DMS114 treated with DMSO at 0.1 percent for 48 hours (cell line): ENCODE data around the gene ELMO1.
A peak's percentile ranks its signal among the peaks of the same experiment; 100 is the strongest.
"Not testable (repeated sequence)": the region's sequence is repeated elsewhere in the genome, so short reads cannot be mapped to it uniquely, and the experiment has no call there.

Experiments used
- DNase-seq: peaks from one replicate; lab custom pipeline; 2025; ENCODE audit not compliant: unreplicated experiment; lab: John Stamatoyannopoulos, UW

Gene ELMO1

DNA sequence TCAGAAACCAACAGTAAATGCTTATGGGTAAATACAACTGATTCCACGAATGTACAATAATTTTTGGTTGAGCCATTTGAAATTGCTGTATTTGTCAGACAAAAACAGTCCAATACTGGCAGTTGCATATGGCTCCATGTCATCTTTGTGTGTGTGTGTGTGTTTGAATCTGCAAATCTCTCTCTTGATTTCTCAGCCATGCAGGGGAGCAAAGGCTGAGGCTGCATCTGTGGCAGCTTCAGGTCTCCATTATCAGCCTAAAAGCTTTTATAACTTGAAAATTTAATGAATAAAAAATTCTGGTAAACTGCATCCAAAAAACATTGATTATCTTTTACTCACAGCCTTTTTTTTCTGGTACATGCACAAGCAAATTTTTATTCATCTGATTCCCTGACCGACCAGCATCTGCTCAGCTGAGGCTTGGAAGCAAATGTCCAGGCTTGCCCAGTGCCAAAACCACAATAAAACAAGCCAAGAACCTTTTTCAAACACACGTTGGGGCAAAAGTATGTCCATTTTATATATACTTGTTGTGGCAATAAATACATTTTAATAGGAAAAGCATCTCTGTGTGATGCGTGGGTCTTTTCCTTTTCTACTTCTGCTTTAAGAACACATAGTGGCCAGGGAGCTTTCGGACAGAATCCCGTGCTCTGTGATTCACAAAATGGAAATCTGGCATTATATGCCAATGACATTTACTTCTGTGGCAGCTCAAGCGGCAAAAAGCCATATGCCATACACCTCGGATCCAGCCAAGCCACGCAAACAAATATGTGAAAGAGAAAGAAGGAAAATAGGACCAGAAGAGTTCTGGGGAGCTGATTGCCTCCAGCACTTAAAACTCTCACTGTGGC, 448.8 kb downstream of the ELMO1 start:
- DNase-seq: no peak

DNA sequence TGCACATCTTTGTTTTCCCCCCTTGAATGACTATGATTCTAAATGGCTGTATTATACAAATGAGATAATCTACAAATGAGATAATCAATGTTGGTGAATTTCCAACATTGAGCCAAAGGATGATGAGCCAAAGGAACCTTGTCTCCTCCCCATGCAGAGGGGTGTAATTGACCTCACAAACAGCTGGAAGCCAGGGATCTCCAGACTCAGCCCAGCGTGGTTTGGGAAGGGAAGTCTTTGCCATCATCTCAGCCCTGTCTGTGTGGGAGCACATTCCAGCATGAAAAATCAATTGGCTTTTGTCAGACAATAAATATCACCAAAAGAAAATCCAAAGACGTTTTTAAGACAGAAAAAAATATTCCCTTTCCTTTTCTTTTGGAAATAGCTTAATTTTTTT, 452.9 kb downstream of the ELMO1 start:
- DNase-seq: no peak

DNA sequence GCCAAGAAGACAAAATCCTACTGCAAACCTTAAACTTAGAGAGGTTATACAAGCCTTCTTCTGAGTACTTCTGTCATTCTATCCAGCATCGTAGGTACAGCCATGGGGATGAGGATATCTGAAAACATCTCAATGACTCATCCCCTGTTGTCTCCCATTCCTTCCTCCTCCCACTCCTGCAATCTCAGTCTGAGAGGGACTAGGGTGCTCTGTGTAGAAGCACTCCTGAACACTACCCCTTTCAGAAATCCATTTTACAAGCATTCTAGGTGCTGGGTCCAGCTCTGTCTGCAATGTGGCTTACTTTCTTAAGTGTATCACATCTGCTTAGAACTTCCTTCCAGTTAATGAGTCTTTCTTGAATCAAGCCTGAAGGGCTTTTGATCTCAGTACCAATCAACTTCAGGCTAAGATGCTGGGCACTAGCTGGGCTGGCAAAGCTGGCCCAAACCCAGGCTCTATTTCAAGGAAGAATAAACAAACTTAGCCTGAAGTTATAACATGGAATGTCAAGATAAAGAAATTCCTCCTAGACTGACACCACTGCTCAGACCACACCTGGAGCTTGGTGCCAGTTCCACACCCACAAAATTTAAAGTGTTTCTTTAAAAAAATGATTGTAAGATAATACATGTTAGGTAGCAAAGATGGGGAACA, 454.1 kb downstream of the ELMO1 start:
- DNase-seq: no peak

DNA sequence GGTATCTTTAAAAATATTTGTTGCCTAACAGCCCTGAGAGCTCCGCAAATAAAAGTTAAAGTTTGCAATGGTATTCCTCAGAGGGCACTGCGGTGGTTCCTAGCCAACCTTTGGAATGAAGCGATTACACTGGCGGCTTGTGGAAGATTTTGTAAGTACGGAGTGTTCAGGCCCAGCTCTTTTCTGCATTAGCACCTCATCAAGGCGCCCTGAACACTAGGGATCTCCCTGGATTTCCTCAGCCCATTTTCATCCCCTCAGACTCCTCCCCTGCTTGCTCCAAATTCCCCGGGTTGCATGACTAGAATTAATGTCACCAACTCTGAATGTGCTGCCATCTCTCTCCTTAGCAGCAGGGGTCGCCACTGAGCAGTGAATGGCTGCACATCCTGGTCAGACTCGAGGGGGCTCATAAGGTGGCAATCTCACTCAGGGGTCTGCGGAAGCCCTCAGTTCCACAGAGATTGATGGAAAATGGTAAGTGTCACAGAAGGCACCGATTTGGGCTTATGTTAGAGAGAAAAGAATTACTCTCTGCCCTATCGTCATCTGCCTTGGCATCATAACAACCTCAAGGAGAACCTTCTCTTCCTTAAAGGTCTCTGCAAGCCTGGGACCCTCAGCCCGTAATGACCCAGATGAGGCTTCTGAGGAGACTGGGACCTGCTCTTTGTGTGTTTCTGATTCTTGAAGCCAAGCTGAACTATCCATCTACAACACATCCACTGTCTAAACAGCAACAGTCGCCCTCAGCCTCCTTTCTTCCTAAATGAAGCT, 461.5 kb downstream of the ELMO1 start:
- DNase-seq: peak; percentile 11

DNA sequence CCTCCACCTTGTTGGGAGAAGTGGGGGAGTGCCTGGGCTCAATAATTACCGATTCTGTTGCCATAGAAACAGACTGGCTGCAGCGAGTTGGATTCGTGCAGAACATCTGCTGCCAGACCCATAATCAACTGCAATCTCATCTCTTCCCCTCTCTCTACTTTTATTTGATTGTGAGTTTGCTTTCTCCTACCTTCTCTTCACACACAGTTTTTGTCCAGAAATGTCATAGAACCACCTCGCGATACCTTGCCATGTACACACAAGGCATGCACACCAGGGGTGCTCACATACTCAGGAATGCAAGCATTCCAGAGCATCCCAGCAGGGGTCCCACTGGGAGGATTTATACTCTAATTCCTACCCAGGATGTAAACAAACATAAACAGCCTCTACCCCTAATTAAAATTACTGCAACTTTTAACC, 462.1 kb downstream of the ELMO1 start:
- DNase-seq: no peak

DNA sequence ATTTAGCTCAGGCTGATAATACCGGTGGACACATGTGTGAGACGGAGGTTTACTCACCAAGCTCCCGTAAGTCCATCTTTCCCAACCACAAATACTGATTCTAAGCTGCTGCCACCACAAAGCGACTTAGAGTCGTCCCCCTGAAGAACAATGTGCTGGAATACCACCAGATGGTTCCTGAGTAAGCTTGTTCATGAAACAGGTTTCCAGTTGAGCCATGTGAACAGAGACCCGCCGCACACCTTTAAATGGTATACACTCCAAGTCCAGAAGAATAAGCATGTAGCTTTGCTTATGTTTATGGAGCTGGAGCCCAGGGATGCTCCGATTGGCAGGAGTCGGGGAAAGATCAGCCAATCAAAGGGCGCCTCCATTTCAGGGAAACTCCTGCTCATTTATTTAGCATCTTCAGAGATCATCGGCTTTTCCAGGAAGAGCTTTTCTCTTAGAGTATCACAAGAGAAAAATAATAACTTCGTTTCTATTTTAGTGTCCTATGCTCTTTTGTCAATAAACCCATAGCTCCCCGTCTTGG, 462.7 kb downstream of the ELMO1 start:
- DNase-seq: peak; percentile 22

DNA sequence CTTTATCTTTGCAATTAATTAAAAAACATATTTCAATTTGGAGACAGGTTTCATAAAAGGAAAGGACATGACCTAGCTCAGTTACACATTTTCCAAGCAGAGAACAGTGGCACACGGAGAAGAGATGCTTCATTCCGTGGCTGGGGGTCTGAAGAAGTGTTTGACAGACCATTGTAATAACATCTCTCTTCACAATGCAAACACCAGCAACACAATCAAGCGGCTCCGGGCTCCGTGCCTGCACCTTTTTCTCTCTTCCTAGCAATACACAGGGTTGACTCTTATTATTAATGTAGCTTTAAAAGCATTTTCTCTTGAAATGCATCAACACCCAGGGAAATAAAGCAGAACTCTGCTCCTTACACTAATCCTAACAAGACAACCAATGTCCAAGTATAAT, 463.3 kb downstream of the ELMO1 start:
- no peak for DNase-seq

DNA sequence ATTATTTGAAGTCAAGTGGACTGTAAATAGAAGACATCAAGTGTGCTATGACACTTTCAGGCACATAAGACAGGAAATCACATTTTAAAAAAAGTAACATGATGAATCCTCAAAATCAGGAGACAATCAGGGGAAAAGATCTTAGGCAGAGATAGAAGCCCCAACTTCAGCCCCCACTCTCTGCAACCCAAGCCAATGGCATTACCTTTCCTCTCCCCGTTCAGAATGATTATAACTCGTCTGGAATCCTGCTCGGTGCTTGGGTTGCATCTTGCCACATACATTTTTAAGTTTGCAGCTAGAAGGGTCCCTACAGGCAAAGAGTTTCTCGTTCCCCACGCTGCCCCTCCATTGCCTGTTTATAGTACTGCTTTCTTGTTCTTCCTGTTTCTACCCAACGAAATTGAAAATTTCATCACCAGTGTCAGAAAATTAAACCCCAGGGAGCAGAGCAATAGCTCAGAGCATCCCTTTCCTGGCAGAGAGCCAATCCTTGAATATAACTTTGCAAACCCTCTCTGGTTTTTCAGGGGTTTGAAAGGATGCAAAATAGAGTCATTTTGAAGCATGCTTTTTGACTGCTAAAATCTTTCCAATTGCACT, 463.9 kb downstream of the ELMO1 start:
- DNase-seq: no peak

DNA sequence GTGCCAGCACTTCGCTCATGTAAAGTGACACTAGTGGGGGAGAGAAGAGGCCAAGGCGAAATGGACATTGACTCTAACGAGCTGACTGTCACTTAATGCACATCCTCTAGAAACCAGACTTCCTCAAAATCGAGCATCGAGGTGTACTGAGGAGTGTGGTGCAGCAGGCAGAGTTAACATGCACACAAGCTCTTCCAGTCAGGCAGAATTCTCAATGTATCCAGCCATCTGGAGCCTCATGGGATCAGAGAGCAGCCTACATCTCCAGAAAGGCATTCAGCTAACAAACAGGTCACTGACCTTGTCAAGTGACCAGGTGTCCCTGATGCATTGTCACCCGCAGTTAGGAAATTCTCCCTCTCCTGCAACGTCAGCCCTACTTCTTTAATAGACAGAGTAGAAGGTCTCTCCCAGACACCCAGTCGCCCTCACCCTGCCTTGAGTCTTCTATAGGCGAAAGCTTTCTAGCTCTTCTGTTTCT, 464.6 kb downstream of the ELMO1 start:
- no peak for DNase-seq

DNA sequence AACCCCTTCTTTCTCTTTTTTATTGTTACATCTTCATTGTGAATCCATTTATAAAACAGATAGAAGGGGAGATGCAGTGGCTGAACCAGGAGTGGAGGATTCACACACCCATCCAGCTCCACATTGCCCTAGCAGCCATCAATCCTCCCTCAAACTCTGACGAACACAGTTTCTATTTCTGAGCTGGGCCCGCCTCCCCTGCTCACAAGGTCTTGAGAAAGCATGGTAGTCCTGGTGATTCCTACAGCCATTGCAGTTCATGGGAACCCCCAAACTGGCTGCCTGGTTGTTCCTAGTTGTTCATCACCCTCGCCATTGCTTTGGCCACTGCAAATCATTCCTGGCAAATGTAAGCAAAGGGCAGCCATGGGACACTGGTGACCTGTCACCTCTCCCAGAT, 465.9 kb downstream of the ELMO1 start:
- DNase-seq: no peak

DNA sequence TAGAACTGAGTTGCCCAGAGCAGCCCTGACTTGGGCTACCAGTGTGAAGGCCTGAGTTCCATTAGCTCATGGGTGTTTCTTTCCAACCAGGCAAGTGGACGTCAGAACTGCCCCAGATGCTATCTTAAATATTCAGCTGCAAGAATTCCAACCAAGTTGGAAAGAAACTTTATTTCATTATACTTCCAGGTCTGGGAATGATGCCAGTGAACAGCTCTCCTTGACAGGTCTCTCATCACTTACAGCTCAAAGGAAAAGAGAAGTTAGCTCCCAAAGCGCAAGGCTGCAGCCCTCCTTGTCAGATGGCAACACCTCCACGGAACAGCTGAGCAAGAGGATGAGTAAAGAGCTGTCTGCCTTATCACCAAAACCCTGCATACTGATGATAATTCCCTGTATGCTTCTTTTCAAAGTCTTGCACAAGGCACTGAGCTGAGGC, 468.8 kb downstream of the ELMO1 start:
- DNase-seq: no peak

DNA sequence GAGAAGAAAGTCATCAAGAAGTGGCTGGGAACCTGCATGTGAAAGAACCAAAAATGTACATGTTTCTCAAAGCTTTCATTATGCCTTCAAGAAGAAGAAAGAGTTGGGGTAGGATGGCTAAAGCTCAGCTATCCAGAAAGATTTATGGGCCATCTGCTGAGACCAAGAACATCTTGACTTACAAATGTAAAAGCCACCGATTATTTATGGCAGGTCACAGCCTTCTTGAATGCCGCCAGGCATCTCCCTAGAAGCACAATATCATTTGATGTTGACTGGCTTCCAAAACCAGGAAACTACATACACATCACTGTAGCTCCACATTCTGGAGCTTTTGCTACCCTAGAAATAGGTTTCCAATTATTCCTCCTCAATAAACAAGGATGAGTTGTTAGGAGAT, 470.2 kb downstream of the ELMO1 start:
- no peak for DNase-seq

DNA sequence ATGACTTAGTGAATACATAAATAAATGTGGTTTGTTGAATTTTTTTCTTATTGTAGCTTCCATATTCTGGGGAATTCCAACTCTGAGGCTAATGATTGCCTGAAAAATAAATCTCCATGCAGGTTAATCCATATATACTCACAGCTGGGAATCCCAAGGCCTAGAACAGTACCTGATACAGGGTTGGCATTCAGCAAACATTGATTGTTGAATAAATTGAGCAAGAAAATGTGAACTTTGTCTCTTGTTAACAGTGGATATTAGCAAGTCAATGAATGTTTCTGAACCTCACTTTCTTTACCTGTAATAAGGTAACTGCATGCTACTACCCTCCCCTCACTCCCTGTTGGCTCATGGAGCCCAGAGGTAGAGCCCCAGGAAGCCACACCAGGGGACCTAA, 470.8 kb downstream of the ELMO1 start:
- no peak for DNase-seq

DNA sequence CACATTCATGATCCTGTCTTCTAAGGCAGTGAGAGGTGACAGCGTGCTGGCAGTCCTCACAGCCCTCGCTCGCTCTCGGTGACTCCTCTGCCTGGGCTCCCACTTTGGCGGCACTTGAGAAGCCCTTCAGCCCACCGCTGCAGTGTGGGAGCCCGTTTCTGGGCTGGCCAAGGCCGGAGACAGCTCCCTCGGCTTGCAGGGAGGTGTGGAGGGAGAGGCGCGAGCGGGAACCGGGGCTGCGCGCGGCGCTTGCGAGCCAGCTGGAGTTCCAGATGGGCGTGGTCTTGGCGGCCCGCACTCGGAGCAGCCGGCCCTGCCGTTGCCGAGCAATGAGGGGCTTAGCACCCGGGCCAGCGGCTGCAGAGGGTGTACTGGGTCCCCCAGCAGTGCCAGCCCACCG, 475.1 kb downstream of the ELMO1 start:
- not testable (repeated sequence) for DNase-seq

DNA sequence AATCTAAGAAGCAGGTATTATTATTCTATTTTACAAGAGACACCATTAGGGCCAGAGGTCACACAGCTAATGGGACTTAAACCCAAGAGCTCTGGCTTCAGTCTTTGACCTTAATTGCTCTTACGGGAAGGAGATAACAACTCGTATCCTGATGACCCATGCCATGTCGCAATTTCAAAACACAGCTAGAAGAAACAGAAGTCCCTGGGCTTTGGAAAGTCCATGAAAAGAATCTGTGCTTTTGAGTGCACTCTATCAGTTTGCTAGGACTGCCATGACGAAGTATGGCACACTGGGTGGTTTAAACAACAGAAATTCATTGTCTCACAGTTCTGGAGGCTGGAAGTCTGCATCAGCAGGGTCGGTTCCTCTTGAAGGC, 476.5 kb downstream of the ELMO1 start:
- no peak for DNase-seq

DNA sequence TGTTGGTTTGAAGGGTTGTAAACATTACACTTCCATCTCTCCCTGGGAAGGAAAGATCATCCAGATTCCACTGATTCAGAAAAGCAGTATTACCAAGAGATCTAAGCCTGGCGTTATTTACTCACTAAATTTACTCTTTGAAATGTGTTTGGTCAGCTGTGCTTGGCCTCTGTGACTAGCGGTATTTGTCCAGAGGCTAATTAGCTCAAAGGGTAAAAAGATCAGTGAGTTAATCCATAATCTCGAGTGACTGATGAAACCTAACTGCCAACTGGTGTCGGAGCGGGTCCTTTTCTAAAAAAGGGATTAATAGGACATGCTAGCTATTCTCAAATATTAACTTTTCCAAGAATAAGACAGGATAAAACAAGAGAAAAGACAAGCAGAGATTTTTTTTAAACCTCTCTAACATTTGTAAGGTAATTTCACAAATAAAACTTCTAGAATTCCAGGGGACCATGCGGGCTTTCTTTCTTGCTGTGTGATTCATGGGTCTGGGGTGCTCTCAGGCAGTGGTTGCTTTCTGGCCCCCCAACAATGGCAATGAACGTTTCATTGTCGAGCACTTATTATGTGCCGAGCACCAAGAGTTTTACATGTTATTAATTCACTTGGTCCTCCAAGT, 477.0 kb downstream of the ELMO1 start:
- no peak for DNase-seq

DNA sequence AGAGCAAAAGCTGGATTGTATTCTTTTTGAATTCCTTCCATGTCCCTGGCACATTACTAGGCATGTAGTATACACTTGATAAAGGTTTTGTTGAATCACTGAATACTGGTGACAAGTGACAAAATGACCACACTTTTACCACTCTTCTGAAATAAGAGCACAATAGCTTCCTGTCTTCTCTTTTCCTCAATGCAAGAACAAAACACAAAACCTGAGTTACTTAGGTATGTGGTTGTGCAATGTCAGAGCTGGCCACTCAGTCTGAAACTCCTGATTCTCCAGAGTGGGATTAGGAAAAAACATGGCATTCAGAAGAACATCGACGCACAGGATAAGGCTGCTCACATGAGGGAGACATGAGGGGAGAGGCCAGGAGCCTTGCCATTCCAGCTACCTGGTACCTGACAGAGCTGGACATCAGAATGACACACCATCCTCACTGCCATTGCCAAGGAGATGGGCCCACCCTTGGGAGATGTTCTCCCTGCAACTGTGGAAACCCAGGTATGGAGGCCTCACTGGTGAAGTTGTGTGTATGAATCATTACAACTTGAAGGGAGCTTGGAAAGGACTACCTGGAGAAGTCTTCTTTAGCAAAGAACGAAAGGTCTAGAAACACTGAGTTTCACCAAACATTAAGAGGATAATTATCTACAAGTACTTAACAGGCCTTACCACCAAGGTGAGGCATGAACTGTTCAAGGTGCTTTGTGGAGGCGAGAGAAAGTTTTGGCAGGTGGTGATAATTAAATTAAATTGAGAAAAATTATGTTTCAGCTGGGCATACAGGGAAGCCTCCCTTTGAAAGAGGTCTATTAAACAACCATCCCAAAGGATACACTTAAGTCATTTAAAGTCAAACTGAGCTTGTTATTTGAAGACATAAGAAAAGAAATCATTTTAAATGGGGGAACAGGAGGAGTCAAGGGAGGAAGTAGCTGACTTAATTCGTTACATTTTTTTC, 477.8 kb downstream of the ELMO1 start:
- no peak for DNase-seq

DNA sequence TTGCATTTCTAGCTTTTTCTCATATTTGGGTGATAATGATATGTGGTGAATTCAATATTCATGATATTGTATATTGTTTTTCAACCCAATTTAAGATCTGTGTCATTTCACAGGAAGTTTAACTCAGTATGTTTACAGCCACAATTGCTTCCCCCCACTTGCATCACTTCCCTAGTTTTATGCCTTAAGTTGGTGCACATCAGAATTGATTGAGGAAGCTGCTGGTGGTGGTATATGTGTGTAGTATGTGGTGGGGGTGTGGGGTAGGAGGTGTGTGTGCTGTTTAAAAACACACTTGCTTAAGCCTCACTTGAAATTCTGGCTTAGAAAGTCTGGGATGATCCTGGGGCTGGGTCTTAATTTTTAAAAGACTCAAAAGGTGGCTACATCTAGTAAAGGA, 479.3 kb downstream of the ELMO1 start:
- DNase-seq: no peak

DNA sequence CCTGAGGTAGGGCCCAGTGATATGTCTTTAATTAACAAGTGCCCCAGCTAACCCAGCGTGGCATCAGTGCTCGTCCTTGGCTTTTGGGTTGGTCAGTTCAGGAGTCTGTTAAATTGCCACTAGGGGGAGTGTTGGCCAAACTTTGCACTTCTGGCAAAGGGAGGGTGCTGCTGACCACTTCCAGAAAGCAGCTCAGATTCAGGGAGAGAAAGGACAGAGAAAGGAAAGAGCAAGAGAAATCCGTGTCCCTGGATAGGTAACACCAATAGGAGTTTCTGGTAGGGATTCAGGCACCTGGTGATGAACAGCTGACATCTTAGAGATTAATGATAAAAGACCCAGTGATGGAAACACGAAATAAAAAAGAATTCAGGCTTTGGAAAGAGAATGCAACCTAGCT, 481.3 kb downstream of the ELMO1 start:
- peak; percentile 68 for DNase-seq
